CD4-positive, alpha-beta T cell (primary cell): Measurements from ENCODE around the gene PMCH. TPM values are rescaled to one million over a fixed set of nuclear protein-coding genes. Genes with fewer than 3 reads are reported as not detected.

Experiments used
- ATAC-seq: fragments of 200-7000 bp; cut with Tn5 transposase; one replicate; pipeline ENCODE4 v1.10.0; 2022; ENCODE audit warnings: mild to moderate bottlenecking; ENCODE audit not compliant: poor library complexity
- CTCF ChIA-PET: fragments of 350-600 bp; sonication (Branson Sonifier 250); formaldehyde crosslinking; loops from one replicate; lab custom pipeline; 2021; ENCODE audit warnings: antibody characterized with exemption, inconsistent platforms; lab: Charles Lee
- POLR2A ChIA-PET: fragments of 350-600 bp; sonication (Branson Sonifier 250); formaldehyde crosslinking; loops from one replicate; lab custom pipeline; 2021; ENCODE audit warnings: antibody characterized with exemption, inconsistent platforms; lab: Charles Lee
- DNase-seq, 14 experiments: peaks; one replicate each; pipeline ENCODE4 v3.0.0-alpha.2; 2013 to 2020; ENCODE audit warnings: mixed read lengths in 2 of 14
- H3K27ac ChIP-seq, 2 donors: one replicate each; pipeline versions ENCODE4 v1.5.1 to v1.7.0; 2013; ENCODE audit warnings: low read length in 2 of 2, low read depth in 1 of 2, mild to moderate bottlenecking in 1 of 2
- H3K27me3 ChIP-seq, 2 experiments: 1 replicate in 1 of 2; 2 replicates in 1 of 2; pipeline versions ENCODE4 v1.6.1 to v1.7.0; 2013; ENCODE audit warnings: low read length in 2 of 2, control low read depth in 1 of 2, mild to moderate bottlenecking in 1 of 2, moderate library complexity in 1 of 2; ENCODE audit not compliant: insufficient read depth in 2 of 2, control insufficient read depth in 1 of 2
- H3K36me3 ChIP-seq: one replicate; pipeline ENCODE4 v1.6.1; 2013; ENCODE audit warnings: low read length, control low read depth; ENCODE audit not compliant: insufficient read depth
- H3K4me1 ChIP-seq: one replicate; pipeline ENCODE4 v1.6.1; 2013; ENCODE audit warnings: low read length, control low read depth; ENCODE audit not compliant: insufficient read depth
- H3K4me3 ChIP-seq: one replicate; pipeline ENCODE4 v1.5.1; 2013; ENCODE audit warnings: mild to moderate bottlenecking, low read length, moderate library complexity
- H3K9me3 ChIP-seq, 2 experiments: 1 replicate in 1 of 2; 2 replicates in 1 of 2; pipeline versions ENCODE4 v1.6.1 to v1.7.0; 2013; ENCODE audit warnings: low read length in 2 of 2, mild to moderate bottlenecking in 2 of 2, control low read depth in 1 of 2, moderate library complexity in 1 of 2; ENCODE audit not compliant: control insufficient read depth in 1 of 2, insufficient read depth in 1 of 2
- H3K27ac Mint-ChIP-seq: one replicate; pipeline ENCODE4 v1.8.0; 2020; ENCODE audit warnings: mixed read lengths
- H3K27me3 Mint-ChIP-seq: one replicate; pipeline ENCODE4 v1.8.0; 2021; ENCODE audit warnings: mixed read lengths
- H3K36me3 Mint-ChIP-seq: one replicate; pipeline ENCODE4 v1.8.0; 2021; ENCODE audit warnings: low read depth, mixed read lengths
- H3K4me1 Mint-ChIP-seq: one replicate; pipeline ENCODE4 v1.8.0; 2021; ENCODE audit warnings: low read depth, mixed read lengths
- H3K4me3 Mint-ChIP-seq: one replicate; pipeline ENCODE4 v1.8.0; 2020; ENCODE audit warnings: mild to moderate bottlenecking, mixed read lengths
- H3K9me3 Mint-ChIP-seq: one replicate; pipeline ENCODE4 v1.8.0; 2020; ENCODE audit warnings: mixed read lengths
- CTCF ChIP-seq: fragments of 200-600 bp; IDR thresholded peaks from one replicate; pipeline ENCODE4 v1.8.0; 2022; ENCODE audit warnings: antibody characterized with exemption, mild to moderate bottlenecking
- intact Hi-C, 2 experiments: fragments of 100-400 bp; cut with DNase I in 1 of 2; cut with micrococcal nuclease in 1 of 2; formaldehyde crosslinking; loops; one replicate each; pipeline versions ENCODE4 v1.15.1 to v1.9.0; 2023 to 2025; cut with DNase I, micrococcal nuclease
- total RNA-seq, 174 experiments: library from RNA in 2 of 174; stranded (reverse) in 2 of 174; gene quantifications; one replicate each; pipeline ENCODE4 v1.2.3 and lab custom pipeline; 2021 to 2026

The PMCH gene
- total RNA-seq, 2 experiments from 2014 or later = not detected

- H3K27ac Mint-ChIP-seq = no peak overlapping the region
- H3K36me3 ChIP-seq = no peaks in the 10 kb centered on the region
- H3K36me3 Mint-ChIP-seq = no peaks in the 10 kb centered on the region
- CTCF ChIA-PET = no interaction called here
- H3K27ac ChIP-seq = no peak overlapping the region
- no peaks in the 10 kb centered on the region for H3K27me3 Mint-ChIP-seq
- peaks cover 3% of the 10 kb centered on the region for H3K9me3 Mint-ChIP-seq
- intact Hi-C loops = no loop called here
- no peak overlapping the region for H3K4me3 Mint-ChIP-seq
- no peaks in the 10 kb centered on the region for H3K27me3 ChIP-seq
- DNase-seq (no peak), ATAC-seq (no peak)
- no peaks in the 10 kb centered on the region for H3K4me1 Mint-ChIP-seq
- H3K4me1 ChIP-seq = no peaks in the 10 kb centered on the region
- POLR2A ChIA-PET = no interaction called here
- TF ChIP-seq CTCF = no peak
- no peak overlapping the region for H3K4me3 ChIP-seq
- H3K9me3 ChIP-seq = no peaks in the 10 kb centered on the region
Observed at GRCh38 chr12:102201436-102202061, 3.9 kb upstream of the PMCH start.

GRCh38 chr12:102195826-102196225 is 1.8 kb downstream of the PMCH start:
- no peaks in the 10 kb centered on the region for H3K27me3 ChIP-seq
- H3K27ac Mint-ChIP-seq = no peak overlapping the region
- no peaks in the 10 kb centered on the region for H3K4me1 ChIP-seq
- H3K9me3 ChIP-seq = no peaks in the 10 kb centered on the region
- ChIA-PET POLR2A (no interaction called here), CTCF (no interaction called here)
- H3K27me3 Mint-ChIP-seq = no peaks in the 10 kb centered on the region
- TF ChIP-seq CTCF = no peak
- H3K4me3 ChIP-seq = no peak overlapping the region
- no peak overlapping the region for H3K27ac ChIP-seq
- H3K4me1 Mint-ChIP-seq = no peaks in the 10 kb centered on the region
- intact Hi-C loops = no loop called here
- no peaks in the 10 kb centered on the region for H3K36me3 ChIP-seq
- ATAC-seq (no peak), DNase-seq (no peak)
- H3K9me3 Mint-ChIP-seq = no peaks in the 10 kb centered on the region
- no peaks in the 10 kb centered on the region for H3K36me3 Mint-ChIP-seq
- H3K4me3 Mint-ChIP-seq = no peak overlapping the region

GRCh38 chr12:102182635-102183034 is 15.0 kb downstream of the PMCH start:
- DNase-seq = no peak
- Histone ChIP-seq H3K4me1 (no peaks in the 10 kb centered on the region), H3K27ac (no peak overlapping the region), H3K9me3 (no peaks in the 10 kb centered on the region), H3K4me3 (no peak overlapping the region), H3K36me3 (no peaks in the 10 kb centered on the region), H3K27me3 (no peaks in the 10 kb centered on the region)
- H3K36me3 Mint-ChIP-seq = no peaks in the 10 kb centered on the region
- ATAC-seq = no peak
- no peak overlapping the region for H3K27ac Mint-ChIP-seq
- no peak overlapping the region for H3K4me3 Mint-ChIP-seq
- H3K4me1 Mint-ChIP-seq = no peaks in the 10 kb centered on the region
- ChIA-PET POLR2A (no interaction called here), CTCF (no interaction called here)
- intact Hi-C loops = no loop called here
- H3K9me3 Mint-ChIP-seq = no peaks in the 10 kb centered on the region
- no peak for TF ChIP-seq CTCF
- H3K27me3 Mint-ChIP-seq = no peaks in the 10 kb centered on the region
